Suprapubic skin (tissue), 4 donors: Measurements from ENCODE around the gene SMYD3. TPM values are rescaled to one million over a fixed set of nuclear protein-coding genes. Genes with fewer than 3 reads are reported as not detected.
"Not testable (repeated sequence)": the region's sequence is repeated elsewhere in the genome, so short reads cannot be mapped to it uniquely, and the experiment has no call there.

ENCODE experiments used
- DNase-seq, 2 donors: peaks; one replicate each; pipeline ENCODE4 v3.0.0-alpha.2; 2019; ENCODE audit warnings: low spot score in 2 of 2
- H3K27ac ChIP-seq: fragments of 200-600 bp; sonication (generic); one replicate; pipeline ENCODE4 v1.5.1; 2019
- H3K27me3 ChIP-seq: fragments of 200-600 bp; sonication (generic); one replicate; pipeline ENCODE4 v1.5.1; 2019
- H3K36me3 ChIP-seq: fragments of 200-600 bp; sonication (generic); one replicate; pipeline ENCODE4 v1.5.1; 2019
- H3K4me1 ChIP-seq: fragments of 200-600 bp; sonication (generic); one replicate; pipeline ENCODE4 v1.5.1; 2019
- H3K4me3 ChIP-seq: fragments of 200-600 bp; sonication (generic); one replicate; pipeline ENCODE4 v1.5.1; 2019; ENCODE audit warnings: mild to moderate bottlenecking
- H3K9me3 ChIP-seq: fragments of 200-600 bp; sonication (generic); one replicate; pipeline ENCODE4 v1.5.1; 2019
- CTCF ChIP-seq, 2 donors: fragments of 200-600 bp in 1 of 2; fragments of 450-650 bp in 1 of 2; sonication (generic) in 1 of 2; IDR thresholded peaks; one replicate each; pipeline ENCODE4 v1.5.1; 2016 to 2019; ENCODE audit warnings: antibody characterized with exemption in 2 of 2, mild to moderate bottlenecking in 1 of 2, moderate library complexity in 1 of 2
- EP300 ChIP-seq: sonication (generic); formaldehyde crosslinking; IDR thresholded peaks from one replicate; pipeline ENCODE4 v1.6.1; 2017; ENCODE audit warnings: antibody characterized with exemption
- POLR2A ChIP-seq, 2 donors: fragments of 450-650 bp; IDR thresholded peaks; one replicate each; pipeline ENCODE4 v1.6.1; 2017; ENCODE audit warnings: antibody characterized with exemption in 2 of 2, mild to moderate bottlenecking in 2 of 2, moderate library complexity in 2 of 2
- POLR2AphosphoS5 ChIP-seq, 3 donors: sonication (generic); formaldehyde crosslinking; IDR thresholded peaks; one replicate each; pipeline ENCODE4 v1.6.1; 2017; ENCODE audit warnings: antibody characterized with exemption in 3 of 3
- WGBS: methylation state at CpG from one replicate; pipeline ENCODE4 v1.1.5; 2018; 5-methylcytosine and 5-hydroxymethylcytosine counted together
- total RNA-seq, 4 donors: library from RNA; depleted of rRNA; stranded (reverse); fragments of >200 nt; gene quantifications; one replicate each; pipeline ENCODE4 v1.1.0, GENCODE V29; 2016

SMYD3 gene
- total RNA-seq, 4 donors from 2014 or later = 14.5 to 33.6 (median 18.9) TPM

GRCh38 chr1:245716561-245716960, 790.5 kb downstream of the SMYD3 start:
- Histone ChIP-seq H3K36me3 (no peaks in the 10 kb centered on the region), H3K27ac (no peak overlapping the region), H3K9me3 (no peaks in the 10 kb centered on the region), H3K4me3 (no peak overlapping the region), H3K4me1 (no peaks in the 10 kb centered on the region), H3K27me3 (no peaks in the 10 kb centered on the region)
- no peak for DNase-seq
- TF ChIP-seq CTCF (IDR thresholded peaks at IDR 0.05) (no peak), POLR2A (IDR thresholded peaks at IDR 0.05) (no peak), POLR2AphosphoS5 (IDR thresholded peaks at IDR 0.05) (no peak), EP300 (no peak)
- WGBS = 87% methylated on average over 3 of the region's 3 CpGs

DNA sequence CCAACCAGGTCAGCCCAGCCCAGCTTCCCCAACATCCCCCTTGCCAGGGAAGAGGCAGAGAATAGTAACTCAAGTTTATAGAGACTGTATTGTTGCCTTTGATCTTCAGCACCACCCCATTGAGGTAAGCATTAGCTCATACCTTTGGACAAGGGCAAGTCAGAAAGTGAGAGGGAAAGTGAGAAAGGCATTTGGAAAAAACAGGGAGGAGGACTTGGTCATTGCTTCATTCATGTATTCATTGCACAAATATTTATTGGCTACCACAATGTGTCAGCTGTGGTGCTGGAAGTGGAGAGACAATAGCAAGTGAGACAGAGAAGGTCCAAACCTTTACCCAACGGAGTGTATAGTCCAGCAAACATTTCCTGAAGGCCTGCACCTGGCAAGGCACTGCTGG, 791.1 kb downstream of the SMYD3 start:
- WGBS = 56% methylated on average over 1 of the region's 1 CpG
- no peaks in the 10 kb centered on the region for H3K27me3 ChIP-seq
- no peak overlapping the region for H3K27ac ChIP-seq
- no peaks in the 10 kb centered on the region for H3K4me1 ChIP-seq
- no peaks in the 10 kb centered on the region for H3K9me3 ChIP-seq
- no peak overlapping the region for H3K4me3 ChIP-seq
- TF ChIP-seq EP300 (no peak), POLR2AphosphoS5 (IDR thresholded peaks at IDR 0.05) (no peak), POLR2A (IDR thresholded peaks at IDR 0.05) (no peak), CTCF (IDR thresholded peaks at IDR 0.05) (no peak)
- no peak for DNase-seq
- no peaks in the 10 kb centered on the region for H3K36me3 ChIP-seq

- H3K4me1 ChIP-seq = no peaks in the 10 kb centered on the region
- WGBS = 63% methylated on average over 9 of the region's 9 CpGs
- no peak overlapping the region for H3K4me3 ChIP-seq
- H3K27ac ChIP-seq = no peak overlapping the region
- H3K9me3 ChIP-seq = no peaks in the 10 kb centered on the region
- no peaks in the 10 kb centered on the region for H3K27me3 ChIP-seq
- TF ChIP-seq POLR2AphosphoS5 (IDR thresholded peaks at IDR 0.05) = no peak
- no peak for TF ChIP-seq EP300
- TF ChIP-seq POLR2A (IDR thresholded peaks at IDR 0.05) = no peak
- TF ChIP-seq CTCF (IDR thresholded peaks at IDR 0.05) = no peak
- no peaks in the 10 kb centered on the region for H3K36me3 ChIP-seq
- no peak for DNase-seq
Measured at GRCh38 chr1:245715291-245715701, 791.8 kb downstream of the SMYD3 start.

DNA sequence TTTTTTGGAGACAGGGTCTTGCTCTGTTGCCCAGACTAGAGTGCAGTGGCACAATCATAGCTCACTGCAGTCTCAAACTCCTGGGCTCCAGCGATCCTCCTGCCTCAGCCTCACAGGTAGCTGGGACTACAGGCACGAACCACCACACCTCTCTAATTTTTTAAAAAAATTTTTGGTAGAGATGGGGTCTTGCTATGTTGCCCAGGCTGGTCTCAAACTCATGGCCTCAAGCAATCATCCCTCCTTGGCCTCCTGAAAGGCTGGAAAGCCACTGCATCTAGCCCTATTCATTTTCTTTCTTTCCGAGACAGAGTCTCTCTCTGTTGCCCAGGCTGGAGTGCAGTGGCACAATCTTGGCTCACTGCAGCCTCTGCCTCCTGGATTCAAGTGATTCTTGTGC, 793.1 kb downstream of the SMYD3 start:
- 99% methylated on average over 3 of the region's 3 CpGs for WGBS
- not testable (repeated sequence) for H3K27me3 ChIP-seq, H3K9me3 ChIP-seq, H3K4me3 ChIP-seq, H3K36me3 ChIP-seq, H3K4me1 ChIP-seq, H3K27ac ChIP-seq, DNase-seq

GRCh38 chr1:245710961-245711903, 795.8 kb downstream of the SMYD3 start:
- Histone ChIP-seq H3K4me1 (no peaks in the 10 kb centered on the region), H3K27ac (no peak overlapping the region), H3K27me3 (no peaks in the 10 kb centered on the region), H3K4me3 (no peak overlapping the region), H3K36me3 (no peaks in the 10 kb centered on the region), H3K9me3 (no peaks in the 10 kb centered on the region)
- TF ChIP-seq POLR2A (IDR thresholded peaks at IDR 0.05) (no peak), CTCF (IDR thresholded peaks at IDR 0.05) (no peak), POLR2AphosphoS5 (IDR thresholded peaks at IDR 0.05) (no peak), EP300 (no peak)
- DNase-seq = no peak
- 52% methylated on average over 22 of the region's 30 CpGs for WGBS
